Glutamatergic neuron (in vitro differentiated cells): ENCODE data around the gene RBP2. TPM values are rescaled to one million over a fixed set of nuclear protein-coding genes. Genes with fewer than 3 reads are reported as not detected.
A peak's percentile ranks its signal among the peaks of the same experiment; 100 is the strongest.

ENCODE experiments used
- DNase-seq: peaks from one replicate; pipeline ENCODE4 v3.0.0; 2022
- H3K27ac Mint-ChIP-seq: one replicate; pipeline ENCODE4 v1.8.0; 2020; ENCODE audit warnings: mild to moderate bottlenecking, mixed read lengths, inconsistent platforms; ENCODE audit not compliant: unreplicated experiment
- H3K27me3 Mint-ChIP-seq: one replicate; pipeline ENCODE4 v1.8.0; 2020; ENCODE audit warnings: mild to moderate bottlenecking, moderate library complexity, mixed read lengths, inconsistent platforms; ENCODE audit not compliant: unreplicated experiment
- H3K36me3 Mint-ChIP-seq: one replicate; pipeline ENCODE4 v1.8.0; 2020; ENCODE audit warnings: mild to moderate bottlenecking, mixed read lengths, inconsistent platforms; ENCODE audit not compliant: unreplicated experiment
- H3K4me1 Mint-ChIP-seq: one replicate; pipeline ENCODE4 v1.8.0; 2020; ENCODE audit warnings: mild to moderate bottlenecking, low read depth, mixed read lengths, inconsistent platforms; ENCODE audit not compliant: unreplicated experiment
- H3K4me3 Mint-ChIP-seq: one replicate; pipeline ENCODE4 v1.8.0; 2020; ENCODE audit warnings: mild to moderate bottlenecking, mixed read lengths, inconsistent platforms; ENCODE audit not compliant: unreplicated experiment
- H3K9me3 Mint-ChIP-seq: one replicate; pipeline ENCODE4 v1.8.0; 2020; ENCODE audit warnings: mild to moderate bottlenecking, moderate library complexity, mixed read lengths, inconsistent platforms; ENCODE audit not compliant: unreplicated experiment
- CTCF ChIP-seq: fragments of 200-600 bp; sonication (generic); IDR thresholded peaks from one replicate; pipeline ENCODE4 v1.5.0; 2021; ENCODE audit not compliant: partially characterized antibody, unreplicated experiment
- total RNA-seq: library from RNA; stranded (reverse); fragmentation: NEBNext Ultra II Directional; extraction: Animal tissue kit (Norgen Biotek cat#: 25700); gene quantifications from one replicate; pipeline ENCODE4 v1.2.1, GENCODE V29; 2021; ENCODE audit not compliant: unreplicated experiment

Gene RBP2
- total RNA-seq, 1 donor from 2014 or later = not detected

GRCh38 chr3:139441656-139442055 is 34.7 kb downstream of the RBP2 start:
- no peak overlapping the region for H3K27ac Mint-ChIP-seq
- H3K4me1 Mint-ChIP-seq = peaks cover 20% of the 10 kb centered on the region
- DNase-seq = no peak
- no peak for TF ChIP-seq CTCF
- no peaks in the 10 kb centered on the region for H3K9me3 Mint-ChIP-seq
- H3K27me3 Mint-ChIP-seq = no peaks in the 10 kb centered on the region
- H3K4me3 Mint-ChIP-seq = no peak overlapping the region
- peaks cover 4% of the 10 kb centered on the region for H3K36me3 Mint-ChIP-seq

- H3K27ac Mint-ChIP-seq = no peak overlapping the region
- peaks cover 20% of the 10 kb centered on the region for H3K4me1 Mint-ChIP-seq
- TF ChIP-seq CTCF = no peak
- DNase-seq = no peak
- H3K9me3 Mint-ChIP-seq = no peaks in the 10 kb centered on the region
- H3K36me3 Mint-ChIP-seq = peaks cover 3% of the 10 kb centered on the region
- no peaks in the 10 kb centered on the region for H3K27me3 Mint-ChIP-seq
- H3K4me3 Mint-ChIP-seq = no peak overlapping the region
These were observed 35.4 kb downstream of the RBP2 start for GRCh38 chr3:139440639-139441556.

- no peak overlapping the region for H3K27ac Mint-ChIP-seq
- no peaks in the 10 kb centered on the region for H3K27me3 Mint-ChIP-seq
- H3K9me3 Mint-ChIP-seq = no peaks in the 10 kb centered on the region
- TF ChIP-seq CTCF = no peak
- H3K4me3 Mint-ChIP-seq = no peak overlapping the region
- peaks cover 21% of the 10 kb centered on the region for H3K4me1 Mint-ChIP-seq
- no peaks in the 10 kb centered on the region for H3K36me3 Mint-ChIP-seq
- no peak for DNase-seq
These were observed 37.0 kb downstream of the RBP2 start for GRCh38 chr3:139439278-139439677.

- H3K27ac Mint-ChIP-seq = peak overlapping the region; percentile 8
- H3K4me1 Mint-ChIP-seq = peaks cover 18% of the 10 kb centered on the region
- no peaks in the 10 kb centered on the region for H3K36me3 Mint-ChIP-seq
- H3K4me3 Mint-ChIP-seq = no peak overlapping the region
- H3K9me3 Mint-ChIP-seq = no peaks in the 10 kb centered on the region
- H3K27me3 Mint-ChIP-seq = no peaks in the 10 kb centered on the region
- peak; percentile 65 for DNase-seq
- TF ChIP-seq CTCF = no peak
These were observed 41.5 kb downstream of the RBP2 start for GRCh38 chr3:139434764-139435307.

- no peaks in the 10 kb centered on the region for H3K36me3 Mint-ChIP-seq
- peaks cover 15% of the 10 kb centered on the region for H3K4me1 Mint-ChIP-seq
- DNase-seq = no peak
- no peaks in the 10 kb centered on the region for H3K27me3 Mint-ChIP-seq
- peak overlapping the region; percentile 34 for H3K4me3 Mint-ChIP-seq
- peak overlapping the region; percentile 3 for H3K27ac Mint-ChIP-seq
- TF ChIP-seq CTCF = no peak
- no peaks in the 10 kb centered on the region for H3K9me3 Mint-ChIP-seq
These were observed 42.1 kb downstream of the RBP2 start for GRCh38 chr3:139434228-139434627.
